Measurements from ENCODE around the gene EIF4E3.

Gene EIF4E3

DNA sequence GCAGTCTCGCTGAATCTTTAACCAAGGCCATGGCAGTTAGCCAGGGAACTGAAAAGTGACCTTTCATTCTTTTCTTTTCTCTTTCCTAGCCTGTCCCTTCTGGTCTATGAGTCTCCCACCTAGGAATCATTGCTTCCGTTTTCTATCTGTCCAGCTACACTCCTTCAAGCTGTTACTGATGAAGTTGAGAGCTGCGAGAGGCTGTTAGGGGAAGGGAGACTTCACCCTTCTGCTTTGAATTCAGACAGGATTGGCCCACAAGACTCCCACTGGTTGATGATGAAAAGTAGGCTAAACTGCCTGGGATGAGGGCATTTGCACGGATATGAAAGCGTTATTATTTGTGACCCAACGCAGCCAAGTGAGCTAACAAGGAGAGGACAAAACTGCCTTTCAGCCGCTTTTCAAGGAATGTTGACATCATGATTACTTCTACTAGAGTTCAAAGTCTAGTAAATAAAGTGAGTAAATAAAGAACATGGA is 30.2 kb downstream of the EIF4E3 start:
- TF ChIP-seq ZNF565 (CRISPR knock-in tag; conservative IDR thresholded peaks at IDR 0.05; ENCODE audit: low read depth) (no peak), SNAI2 (CRISPR knock-in tag; IDR thresholded peaks at IDR 0.05) (no peak), CSDC2 (CRISPR knock-in tag; IDR thresholded peaks at IDR 0.05) (no peak), OSR1 (CRISPR knock-in tag; IDR thresholded peaks at IDR 0.05) (no peak), TCF4 (CRISPR knock-in tag; IDR thresholded peaks at IDR 0.05; ENCODE audit: borderline replicate concordance) (no peak), ARNTL (CRISPR knock-in tag; IDR thresholded peaks at IDR 0.05; ENCODE audit: borderline replicate concordance, low read depth) (no peak), ZNF8 (CRISPR knock-in tag; IDR thresholded peaks at IDR 0.05) (no peak), ZNF70 (CRISPR knock-in tag; IDR thresholded peaks at IDR 0.05) (no peak), BACH2 (CRISPR knock-in tag; IDR thresholded peaks at IDR 0.05; ENCODE audit: borderline replicate concordance) (no peak), PPARA (CRISPR knock-in tag; IDR thresholded peaks at IDR 0.05; ENCODE audit: borderline replicate concordance) (no peak), PATZ1 (CRISPR knock-in tag; IDR thresholded peaks at IDR 0.05; ENCODE audit: borderline replicate concordance) (no peak), CREB5 (CRISPR knock-in tag; IDR thresholded peaks at IDR 0.05; ENCODE audit: low read depth) (no peak), GLIS3 (CRISPR knock-in tag; IDR thresholded peaks at IDR 0.05) (no peak), RARB (CRISPR knock-in tag; IDR thresholded peaks at IDR 0.05) (no peak)
- TF ChIP-seq, protein P1, sequence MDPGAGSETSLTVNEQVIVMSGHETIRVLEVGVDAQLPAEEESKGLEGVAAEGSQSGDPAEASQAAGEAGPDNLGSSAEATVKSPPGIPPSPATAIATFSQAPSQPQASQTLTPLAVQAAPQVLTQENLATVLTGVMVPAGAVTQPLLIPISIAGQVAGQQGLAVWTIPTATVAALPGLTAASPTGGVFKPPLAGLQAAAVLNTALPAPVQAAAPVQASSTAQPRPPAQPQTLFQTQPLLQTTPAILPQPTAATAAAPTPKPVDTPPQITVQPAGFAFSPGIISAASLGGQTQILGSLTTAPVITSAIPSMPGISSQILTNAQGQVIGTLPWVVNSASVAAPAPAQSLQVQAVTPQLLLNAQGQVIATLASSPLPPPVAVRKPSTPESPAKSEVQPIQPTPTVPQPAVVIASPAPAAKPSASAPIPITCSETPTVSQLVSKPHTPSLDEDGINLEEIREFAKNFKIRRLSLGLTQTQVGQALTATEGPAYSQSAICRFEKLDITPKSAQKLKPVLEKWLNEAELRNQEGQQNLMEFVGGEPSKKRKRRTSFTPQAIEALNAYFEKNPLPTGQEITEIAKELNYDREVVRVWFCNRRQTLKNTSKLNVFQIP (CRISPR knock-in tag; IDR thresholded peaks at IDR 0.05; ENCODE audit: borderline replicate concordance, low read depth) = no peak
- TF ChIP-seq, protein P2, sequence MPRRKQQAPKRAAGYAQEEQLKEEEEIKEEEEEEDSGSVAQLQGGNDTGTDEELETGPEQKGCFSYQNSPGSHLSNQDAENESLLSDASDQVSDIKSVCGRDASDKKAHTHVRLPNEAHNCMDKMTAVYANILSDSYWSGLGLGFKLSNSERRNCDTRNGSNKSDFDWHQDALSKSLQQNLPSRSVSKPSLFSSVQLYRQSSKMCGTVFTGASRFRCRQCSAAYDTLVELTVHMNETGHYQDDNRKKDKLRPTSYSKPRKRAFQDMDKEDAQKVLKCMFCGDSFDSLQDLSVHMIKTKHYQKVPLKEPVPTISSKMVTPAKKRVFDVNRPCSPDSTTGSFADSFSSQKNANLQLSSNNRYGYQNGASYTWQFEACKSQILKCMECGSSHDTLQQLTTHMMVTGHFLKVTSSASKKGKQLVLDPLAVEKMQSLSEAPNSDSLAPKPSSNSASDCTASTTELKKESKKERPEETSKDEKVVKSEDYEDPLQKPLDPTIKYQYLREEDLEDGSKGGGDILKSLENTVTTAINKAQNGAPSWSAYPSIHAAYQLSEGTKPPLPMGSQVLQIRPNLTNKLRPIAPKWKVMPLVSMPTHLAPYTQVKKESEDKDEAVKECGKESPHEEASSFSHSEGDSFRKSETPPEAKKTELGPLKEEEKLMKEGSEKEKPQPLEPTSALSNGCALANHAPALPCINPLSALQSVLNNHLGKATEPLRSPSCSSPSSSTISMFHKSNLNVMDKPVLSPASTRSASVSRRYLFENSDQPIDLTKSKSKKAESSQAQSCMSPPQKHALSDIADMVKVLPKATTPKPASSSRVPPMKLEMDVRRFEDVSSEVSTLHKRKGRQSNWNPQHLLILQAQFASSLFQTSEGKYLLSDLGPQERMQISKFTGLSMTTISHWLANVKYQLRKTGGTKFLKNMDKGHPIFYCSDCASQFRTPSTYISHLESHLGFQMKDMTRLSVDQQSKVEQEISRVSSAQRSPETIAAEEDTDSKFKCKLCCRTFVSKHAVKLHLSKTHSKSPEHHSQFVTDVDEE (CRISPR knock-in tag; IDR thresholded peaks at IDR 0.05) = no peak
- ATAC-seq = no peak

- peak; percentile 58 for ATAC-seq
- TF ChIP-seq PPARA (CRISPR knock-in tag; IDR thresholded peaks at IDR 0.05; ENCODE audit: borderline replicate concordance) = no peak
- TF ChIP-seq SNAI2 (CRISPR knock-in tag; IDR thresholded peaks at IDR 0.05) = no peak
- TF ChIP-seq TCF4 (CRISPR knock-in tag; IDR thresholded peaks at IDR 0.05; ENCODE audit: borderline replicate concordance) = no peak
- TF ChIP-seq, protein P2 (CRISPR knock-in tag; IDR thresholded peaks at IDR 0.05) = no peak
- TF ChIP-seq ZNF565 (CRISPR knock-in tag; conservative IDR thresholded peaks at IDR 0.05; ENCODE audit: low read depth) = no peak
- TF ChIP-seq TOX (CRISPR knock-in tag; IDR thresholded peaks at IDR 0.05; ENCODE audit: borderline replicate concordance) = no peak
- TF ChIP-seq GLIS3 (CRISPR knock-in tag; IDR thresholded peaks at IDR 0.05) = no peak
- TF ChIP-seq CSDC2 (CRISPR knock-in tag; IDR thresholded peaks at IDR 0.05) = no peak
- no peak for TF ChIP-seq ARNTL (CRISPR knock-in tag; IDR thresholded peaks at IDR 0.05; ENCODE audit: borderline replicate concordance, low read depth)
- no peak for TF ChIP-seq RARB (CRISPR knock-in tag; IDR thresholded peaks at IDR 0.05)
- no peak for TF ChIP-seq ISL1 (CRISPR knock-in tag; IDR thresholded peaks at IDR 0.05)
- TF ChIP-seq ZNF70 (CRISPR knock-in tag; IDR thresholded peaks at IDR 0.05) = no peak
- TF ChIP-seq ESRRG (CRISPR knock-in tag; IDR thresholded peaks at IDR 0.05) = no peak
- no peak for TF ChIP-seq PATZ1 (CRISPR knock-in tag; IDR thresholded peaks at IDR 0.05; ENCODE audit: borderline replicate concordance)
Observed at GRCh38 chr3:71694358-71694999, 30.7 kb downstream of the EIF4E3 start.
